Mesodermal cell (in vitro differentiated cells): ENCODE results near the gene MALAT1.

Source experiments
- H3K27ac ChIP-seq: 2 replicates; pipeline ENCODE4 v1.7.0; 2013; ENCODE audit warnings: mild to moderate bottlenecking, low read depth, low read length, moderate library complexity; ENCODE audit not compliant: severe bottlenecking
- H3K36me3 ChIP-seq: 2 replicates; pipeline ENCODE4 v1.7.1; 2013; ENCODE audit warnings: mild to moderate bottlenecking, low read length, moderate library complexity; ENCODE audit not compliant: control insufficient read depth, insufficient read depth
- H3K4me1 ChIP-seq: one replicate; pipeline ENCODE4 v1.7.1; 2013; ENCODE audit warnings: mild to moderate bottlenecking, low read length; ENCODE audit not compliant: insufficient read depth, control insufficient read depth, poor library complexity, severe bottlenecking
- H3K4me3 ChIP-seq: 2 replicates; pipeline ENCODE4 v1.7.0; 2013; ENCODE audit warnings: low read length, control low read depth, mild to moderate bottlenecking; ENCODE audit not compliant: insufficient read depth, poor library complexity, severe bottlenecking; ENCODE audit errors: extremely low read depth
- H3K9me3 ChIP-seq: 2 replicates; pipeline ENCODE4 v1.7.1; 2013; ENCODE audit warnings: mild to moderate bottlenecking, low read length, moderate library complexity; ENCODE audit not compliant: control insufficient read depth
- WGBS, 2 experiments: methylation state at CpG; one replicate each; pipeline ENCODE4 v1.1.5; 2013; ENCODE audit warnings: missing lambda C conversion rate in 2 of 2; ENCODE audit not compliant: insufficient coverage in 2 of 2; 5-methylcytosine and 5-hydroxymethylcytosine counted together

The MALAT1 gene

GRCh38 chr11:65500387-65501185 lies 1.7 kb downstream of the MALAT1 start:
- H3K4me3 ChIP-seq = peak overlapping the region; percentile 94
- peaks cover 55% of the 10 kb centered on the region for H3K36me3 ChIP-seq
- peak overlapping the region; percentile 100 for H3K27ac ChIP-seq
- peaks cover 15% of the 10 kb centered on the region for H3K4me1 ChIP-seq
- H3K9me3 ChIP-seq = no peaks in the 10 kb centered on the region
- WGBS, 2 experiments = 0 to 1% methylated on average over 20 of the region's 20 CpGs

DNA sequence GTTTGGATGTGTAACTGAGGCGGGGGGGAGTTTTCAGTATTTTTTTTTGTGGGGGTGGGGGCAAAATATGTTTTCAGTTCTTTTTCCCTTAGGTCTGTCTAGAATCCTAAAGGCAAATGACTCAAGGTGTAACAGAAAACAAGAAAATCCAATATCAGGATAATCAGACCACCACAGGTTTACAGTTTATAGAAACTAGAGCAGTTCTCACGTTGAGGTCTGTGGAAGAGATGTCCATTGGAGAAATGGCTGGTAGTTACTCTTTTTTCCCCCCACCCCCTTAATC lies 2.3 kb downstream of the MALAT1 start:
- peaks cover 60% of the 10 kb centered on the region for H3K36me3 ChIP-seq
- no peaks in the 10 kb centered on the region for H3K9me3 ChIP-seq
- peak overlapping the region; percentile 100 for H3K27ac ChIP-seq
- WGBS, 2 experiments = no CpG with 5 or more reads among the region's 2 CpGs
- peak overlapping the region; percentile 94 for H3K4me3 ChIP-seq
- peaks cover 10% of the 10 kb centered on the region for H3K4me1 ChIP-seq

- WGBS, 2 experiments = 0% methylated on average over 3 of the region's 3 CpGs
- H3K27ac ChIP-seq = peak overlapping the region; percentile 100
- H3K4me1 ChIP-seq = peaks cover 5% of the 10 kb centered on the region
- H3K36me3 ChIP-seq = peaks cover 66% of the 10 kb centered on the region
- no peaks in the 10 kb centered on the region for H3K9me3 ChIP-seq
- H3K4me3 ChIP-seq = peak overlapping the region; percentile 94
Observed at GRCh38 chr11:65501472-65502273, 2.8 kb downstream of the MALAT1 start.

DNA sequence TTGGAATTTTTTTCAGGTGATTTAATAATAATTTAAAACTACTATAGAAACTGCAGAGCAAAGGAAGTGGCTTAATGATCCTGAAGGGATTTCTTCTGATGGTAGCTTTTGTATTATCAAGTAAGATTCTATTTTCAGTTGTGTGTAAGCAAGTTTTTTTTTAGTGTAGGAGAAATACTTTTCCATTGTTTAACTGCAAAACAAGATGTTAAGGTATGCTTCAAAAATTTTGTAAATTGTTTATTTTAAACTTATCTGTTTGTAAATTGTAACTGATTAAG lies 3.4 kb downstream of the MALAT1 start:
- Histone ChIP-seq H3K4me1 (no peaks in the 10 kb centered on the region), H3K4me3 (peak overlapping the region; percentile 94), H3K36me3 (peaks cover 66% of the 10 kb centered on the region), H3K9me3 (no peaks in the 10 kb centered on the region), H3K27ac (peak overlapping the region; percentile 100)

DNA sequence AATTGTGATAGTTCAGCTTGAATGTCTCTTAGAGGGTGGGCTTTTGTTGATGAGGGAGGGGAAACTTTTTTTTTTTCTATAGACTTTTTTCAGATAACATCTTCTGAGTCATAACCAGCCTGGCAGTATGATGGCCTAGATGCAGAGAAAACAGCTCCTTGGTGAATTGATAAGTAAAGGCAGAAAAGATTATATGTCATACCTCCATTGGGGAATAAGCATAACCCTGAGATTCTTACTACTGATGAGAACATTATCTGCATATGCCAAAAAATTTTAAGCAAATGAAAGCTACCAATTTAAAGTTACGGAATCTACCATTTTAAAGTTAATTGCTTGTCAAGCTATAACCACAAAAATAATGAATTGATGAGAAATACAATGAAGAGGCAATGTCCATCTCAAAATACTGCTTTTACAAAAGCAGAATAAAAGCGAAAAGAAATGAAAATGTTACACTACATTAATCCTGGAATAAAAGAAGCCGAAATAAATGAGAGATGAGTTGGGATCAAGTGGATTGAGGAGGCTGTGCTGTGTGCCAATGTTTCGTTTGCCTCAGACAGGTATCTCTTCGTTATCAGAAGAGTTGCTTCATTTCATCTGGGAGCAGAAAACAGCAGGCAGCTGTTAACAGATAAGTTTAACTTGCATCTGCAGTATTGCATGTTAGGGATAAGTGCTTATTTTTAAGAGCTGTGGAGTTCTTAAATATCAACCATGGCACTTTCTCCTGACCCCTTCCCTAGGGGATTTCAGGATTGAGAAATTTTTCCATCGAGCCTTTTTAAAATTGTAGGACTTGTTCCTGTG lies 3.9 kb downstream of the MALAT1 start:
- Histone ChIP-seq H3K27ac (peak overlapping the region; percentile 100), H3K4me1 (no peaks in the 10 kb centered on the region), H3K36me3 (peaks cover 66% of the 10 kb centered on the region), H3K4me3 (peak overlapping the region; percentile 94), H3K9me3 (no peaks in the 10 kb centered on the region)
- 14 to 20% methylated on average over 3 of the region's 6 CpGs for WGBS, 2 experiments

- H3K4me1 ChIP-seq = no peaks in the 10 kb centered on the region
- H3K9me3 ChIP-seq = no peaks in the 10 kb centered on the region
- WGBS, 2 experiments = no CpG with 5 or more reads among the region's 3 CpGs
- H3K36me3 ChIP-seq = peaks cover 66% of the 10 kb centered on the region
- H3K27ac ChIP-seq = peak overlapping the region; percentile 100
- H3K4me3 ChIP-seq = peak overlapping the region; percentile 94
Observed at GRCh38 chr11:65503368-65503948, 4.6 kb downstream of the MALAT1 start.

GRCh38 chr11:65503949-65504673 lies 5.3 kb downstream of the MALAT1 start:
- Histone ChIP-seq H3K4me1 (peaks cover 4% of the 10 kb centered on the region), H3K27ac (peak overlapping the region; percentile 100), H3K9me3 (no peaks in the 10 kb centered on the region), H3K36me3 (peaks cover 66% of the 10 kb centered on the region), H3K4me3 (peak overlapping the region; percentile 94)
- WGBS, 2 experiments = 29 to 47% methylated on average over 2 to 3 of the region's 3 CpGs

DNA sequence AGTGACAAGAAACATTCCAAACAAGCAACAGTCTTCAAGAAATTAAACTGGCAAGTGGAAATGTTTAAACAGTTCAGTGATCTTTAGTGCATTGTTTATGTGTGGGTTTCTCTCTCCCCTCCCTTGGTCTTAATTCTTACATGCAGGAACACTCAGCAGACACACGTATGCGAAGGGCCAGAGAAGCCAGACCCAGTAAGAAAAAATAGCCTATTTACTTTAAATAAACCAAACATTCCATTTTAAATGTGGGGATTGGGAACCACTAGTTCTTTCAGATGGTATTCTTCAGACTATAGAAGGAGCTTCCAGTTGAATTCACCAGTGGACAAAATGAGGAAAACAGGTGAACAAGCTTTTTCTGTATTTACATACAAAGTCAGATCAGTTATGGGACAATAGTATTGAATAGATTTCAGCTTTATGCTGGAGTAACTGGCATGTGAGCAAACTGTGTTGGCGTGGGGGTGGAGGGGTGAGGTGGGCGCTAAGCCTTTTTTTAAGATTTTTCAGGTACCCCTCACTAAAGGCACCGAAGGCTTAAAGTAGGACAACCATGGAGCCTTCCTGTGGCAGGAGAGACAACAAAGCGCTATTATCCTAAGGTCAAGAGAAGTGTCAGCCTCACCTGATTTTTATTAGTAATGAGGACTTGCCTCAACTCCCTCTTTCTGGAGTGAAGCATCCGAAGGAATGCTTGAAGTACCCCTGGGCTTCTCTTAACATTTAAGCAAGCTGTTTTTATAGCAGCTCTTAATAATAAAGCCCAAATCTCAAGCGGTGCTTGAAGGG lies 6.0 kb downstream of the MALAT1 start:
- WGBS, 2 experiments = 87 to 91% methylated on average over 4 of the region's 8 CpGs
- Histone ChIP-seq H3K9me3 (no peaks in the 10 kb centered on the region), H3K27ac (peak overlapping the region; percentile 100), H3K36me3 (peaks cover 66% of the 10 kb centered on the region), H3K4me3 (peak overlapping the region; percentile 94), H3K4me1 (peaks cover 4% of the 10 kb centered on the region)

DNA sequence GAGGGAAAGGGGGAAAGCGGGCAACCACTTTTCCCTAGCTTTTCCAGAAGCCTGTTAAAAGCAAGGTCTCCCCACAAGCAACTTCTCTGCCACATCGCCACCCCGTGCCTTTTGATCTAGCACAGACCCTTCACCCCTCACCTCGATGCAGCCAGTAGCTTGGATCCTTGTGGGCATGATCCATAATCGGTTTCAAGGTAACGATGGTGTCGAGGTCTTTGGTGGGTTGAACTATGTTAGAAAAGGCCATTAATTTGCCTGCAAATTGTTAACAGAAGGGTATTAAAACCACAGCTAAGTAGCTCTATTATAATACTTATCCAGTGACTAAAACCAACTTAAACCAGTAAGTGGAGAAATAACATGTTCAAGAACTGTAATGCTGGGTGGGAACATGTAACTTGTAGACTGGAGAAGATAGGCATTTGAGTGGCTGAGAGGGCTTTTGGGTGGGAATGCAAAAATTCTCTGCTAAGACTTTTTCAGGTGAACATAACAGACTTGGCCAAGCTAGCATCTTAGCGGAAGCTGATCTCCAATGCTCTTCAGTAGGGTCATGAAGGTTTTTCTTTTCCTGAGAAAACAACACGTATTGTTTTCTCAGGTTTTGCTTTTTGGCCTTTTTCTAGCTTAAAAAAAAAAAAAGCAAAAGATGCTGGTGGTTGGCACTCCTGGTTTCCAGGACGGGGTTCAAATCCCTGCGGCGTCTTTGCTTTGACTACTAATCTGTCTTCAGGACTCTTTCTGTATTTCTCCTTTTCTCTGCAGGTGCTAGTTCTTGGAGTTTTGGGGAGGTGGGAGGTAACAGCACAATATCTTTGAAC lies 6.8 kb downstream of the MALAT1 start:
- 91 to 100% methylated on average over 2 to 4 of the region's 12 CpGs for WGBS, 2 experiments
- H3K27ac ChIP-seq = peak overlapping the region; percentile 100
- peaks cover 59% of the 10 kb centered on the region for H3K36me3 ChIP-seq
- peaks cover 4% of the 10 kb centered on the region for H3K4me1 ChIP-seq
- H3K9me3 ChIP-seq = no peaks in the 10 kb centered on the region
- H3K4me3 ChIP-seq = peak overlapping the region; percentile 94
